Transverse colon (tissue), 4 donors: Measurements from ENCODE around the gene KEAP1.

ENCODE experiments used
- CTCF ChIP-seq, 5 experiments: fragments of 200-600 bp in 3 of 5; fragments of 450-650 bp in 2 of 5; sonication (generic) in 3 of 5; IDR thresholded peaks; 1 replicate in 2 of 5; 2 replicates in 3 of 5; pipeline ENCODE4 v1.5.1; 2016 to 2017; ENCODE audit warnings: antibody characterized with exemption in 5 of 5, inconsistent platforms in 3 of 5, mild to moderate bottlenecking in 2 of 5, moderate library complexity in 1 of 5
- EP300 ChIP-seq: sonication (generic); formaldehyde crosslinking; IDR thresholded peaks from one replicate; pipeline ENCODE4 v1.6.1; 2017; ENCODE audit warnings: antibody characterized with exemption, low read depth
- POLR2A ChIP-seq: fragments of 450-650 bp; IDR thresholded peaks from one replicate; pipeline ENCODE4 v1.6.1; 2016; ENCODE audit warnings: antibody characterized with exemption, mild to moderate bottlenecking, moderate library complexity
- POLR2AphosphoS5 ChIP-seq, 3 donors: sonication (generic); formaldehyde crosslinking; IDR thresholded peaks; one replicate each; pipeline ENCODE4 v1.6.1; 2016; ENCODE audit warnings: antibody characterized with exemption in 3 of 3

- TF ChIP-seq CTCF (IDR thresholded peaks at IDR 0.05), result no peak
- no peak for TF ChIP-seq POLR2AphosphoS5 (IDR thresholded peaks at IDR 0.05)
- TF ChIP-seq EP300, result peak; percentile 71
- TF ChIP-seq POLR2A, result no peak
Measured at GRCh38 chr19:10450853-10451609, 52.1 kb downstream of the KEAP1 start.
